A549 (cell line): ENCODE measurements around the gene BCORL1.

Experiments
- CTCF ChIP-seq: fragments of >200 bp; sonication (Bioruptor Twin); formaldehyde crosslinking; IDR thresholded peaks from 3 replicates; pipeline ENCODE4 v1.5.1; 2016
- EHF ChIP-seq: fragments of 250-450 bp; sonication (Bioruptor Pico); IDR thresholded peaks from 2 replicates; pipeline ENCODE4 v1.5.0; 2020; ENCODE audit warnings: mild to moderate bottlenecking
- TFCP2L1 ChIP-seq: fragments of 250-450 bp; sonication (Bioruptor Pico); IDR thresholded peaks from 2 replicates; pipeline ENCODE4 v1.5.0; 2021; ENCODE audit warnings: mild to moderate bottlenecking

- TF ChIP-seq EHF (CRISPR knock-in tag) = no peak
- TF ChIP-seq CTCF = no peak
- no peak for TF ChIP-seq TFCP2L1
Observed at GRCh38 chrX:130048686-130049222, 66.3 kb downstream of the BCORL1 start.
